B cell (primary cell): ENCODE measurements around the gene PRR7. TPM values are rescaled to one million over a fixed set of nuclear protein-coding genes. Genes with fewer than 3 reads are reported as not detected.

Source experiments
- ATAC-seq: fragments of 200-7000 bp; cut with Tn5 transposase; one replicate; pipeline ENCODE4 v1.10.0; 2021; ENCODE audit warnings: low read depth, mild to moderate bottlenecking, moderate number of reproducible peaks, moderate library complexity
- CTCF ChIA-PET: fragments of 350-600 bp; sonication (Branson Sonifier 250); formaldehyde crosslinking; loops from one replicate; lab custom pipeline; 2021; ENCODE audit warnings: antibody characterized with exemption, inconsistent platforms; lab: Charles Lee
- POLR2A ChIA-PET: fragments of 350-600 bp; sonication (Branson Sonifier 250); formaldehyde crosslinking; loops from one replicate; lab custom pipeline; 2021; ENCODE audit warnings: antibody characterized with exemption; lab: Charles Lee
- DNase-seq: peaks from one replicate; pipeline ENCODE4 v3.0.0; 2013
- H2AFZ ChIP-seq: 2 replicates; pipeline ENCODE4 v1.6.1; 2012; ENCODE audit warnings: mild to moderate bottlenecking, low read depth, low read length; ENCODE audit not compliant: insufficient read depth, poor library complexity, severe bottlenecking
- H3K27ac ChIP-seq, 2 donors: 1 replicate in 1 of 2; 2 replicates in 1 of 2; pipeline ENCODE4 v1.5.1; 2012 to 2013; ENCODE audit warnings: low read length in 2 of 2, mild to moderate bottlenecking in 2 of 2, moderate library complexity in 1 of 2
- H3K27me3 ChIP-seq, 4 experiments: fragments of 200-600 bp in 1 of 4; sonication (generic) in 1 of 4; replicated peaks in 1 of 4; 1 replicate in 2 of 4; 2 replicates in 2 of 4; pipeline versions ENCODE4 v1.6.1 to v1.7.0; 2013 to 2016; ENCODE audit warnings: low read length in 3 of 4, mild to moderate bottlenecking in 2 of 4, mixed read lengths in 1 of 4, moderate library complexity in 1 of 4; ENCODE audit not compliant: insufficient read depth in 4 of 4, control insufficient read depth in 3 of 4; ENCODE audit errors: control extremely low read depth in 1 of 4
- H3K36me3 ChIP-seq, 2 experiments: replicated peaks in 1 of 2; 1 replicate in 1 of 2; 2 replicates in 1 of 2; pipeline versions ENCODE4 v1.6.1 to v1.7.1; 2013; ENCODE audit warnings: low read length in 1 of 2; ENCODE audit not compliant: insufficient read depth in 2 of 2, control insufficient read depth in 1 of 2; ENCODE audit errors: control extremely low read depth in 1 of 2, extremely low read depth in 1 of 2
- H3K4me1 ChIP-seq, 2 donors: fragments of 200-600 bp in 1 of 2; sonication (generic) in 1 of 2; 1 replicate in 1 of 2; 2 replicates in 1 of 2; pipeline versions ENCODE4 v1.5.1 to v1.6.1; 2013 to 2017; ENCODE audit warnings: low read length in 2 of 2; ENCODE audit not compliant: control insufficient read depth in 2 of 2, insufficient read depth in 2 of 2
- H3K4me2 ChIP-seq: replicated peaks from 2 replicates; pipeline ENCODE3; 2012; ENCODE audit warnings: mild to moderate bottlenecking, low read depth, low read length; ENCODE audit not compliant: poor library complexity, severe bottlenecking
- H3K4me3 ChIP-seq, 5 experiments: fragments of 200-600 bp in 1 of 5; sonication (generic) in 1 of 5; 1 replicate in 3 of 5; 2 replicates in 2 of 5; pipeline versions ENCODE4 v1.5.1 to v1.7.0; 2011 to 2016; ENCODE audit warnings: low read length in 4 of 5, mild to moderate bottlenecking in 4 of 5, low read depth in 2 of 5, control low read depth in 1 of 5, moderate library complexity in 1 of 5; ENCODE audit not compliant: insufficient read depth in 1 of 5; ENCODE audit errors: control extremely low read depth in 1 of 5, extremely low read depth in 1 of 5
- H3K79me2 ChIP-seq: fragments of 200-600 bp; sonication (generic); one replicate; pipeline ENCODE4 v1.6.0; 2016; ENCODE audit warnings: low read length; ENCODE audit not compliant: control insufficient read depth, insufficient read depth
- H3K9ac ChIP-seq: fragments of 200-600 bp; sonication (generic); 2 replicates; pipeline ENCODE4 v1.6.1; 2017; ENCODE audit warnings: mild to moderate bottlenecking, low read length, moderate library complexity
- H3K9me3 ChIP-seq, 3 donors: one replicate each; pipeline versions ENCODE4 v1.6.1 to v1.7.1; 2013; ENCODE audit warnings: low read length in 2 of 3; ENCODE audit not compliant: control insufficient read depth in 2 of 3, insufficient read depth in 1 of 3; ENCODE audit errors: control extremely low read depth in 1 of 3
- H4K20me1 ChIP-seq: 2 replicates; pipeline ENCODE4 v1.6.0; 2012; ENCODE audit warnings: mild to moderate bottlenecking, low read length; ENCODE audit not compliant: insufficient read depth, control insufficient read depth, poor library complexity, severe bottlenecking
- H3K27ac Mint-ChIP-seq: one replicate; pipeline ENCODE4 v1.8.0; 2021; ENCODE audit warnings: mixed read lengths
- H3K27me3 Mint-ChIP-seq: one replicate; pipeline ENCODE4 v1.8.0; 2021; ENCODE audit warnings: mixed read lengths
- H3K4me1 Mint-ChIP-seq: one replicate; pipeline ENCODE4 v1.8.0; 2021; ENCODE audit warnings: mixed read lengths
- H3K4me3 Mint-ChIP-seq: one replicate; pipeline ENCODE4 v1.8.0; 2021; ENCODE audit warnings: mixed read lengths
- H3K9me3 Mint-ChIP-seq: one replicate; pipeline ENCODE4 v1.8.0; 2022; ENCODE audit warnings: mixed read lengths; ENCODE audit not compliant: insufficient read depth
- CTCF ChIP-seq: fragments of 200-600 bp; IDR thresholded peaks from one replicate; pipeline ENCODE4 v1.8.0; 2022; ENCODE audit warnings: antibody characterized with exemption, mild to moderate bottlenecking
- EZH2 ChIP-seq: IDR thresholded peaks from 2 replicates; pipeline ENCODE4 v1.6.1; 2012; ENCODE audit warnings: borderline replicate concordance, low read depth, mild to moderate bottlenecking, moderate library complexity, low read length; ENCODE audit not compliant: insufficient read depth, poor library complexity, severe bottlenecking
- WGBS: methylation state at CpG from one replicate; pipeline ENCODE4 v1.1.5; 2013; ENCODE audit warnings: missing lambda C conversion rate; ENCODE audit not compliant: insufficient coverage; 5-methylcytosine and 5-hydroxymethylcytosine counted together
- intact Hi-C: fragments of 100-400 bp; cut with micrococcal nuclease; formaldehyde crosslinking; loops from one replicate; pipeline ENCODE4 v1.10.0; 2022
- polyA plus RNA-seq: library from polyadenylated mRNA; depleted of rRNA; stranded (reverse); fragments of >200 nt; gene quantifications from 2 replicates; pipeline ENCODE4 v1.2.3, GENCODE V29; 2012
- total RNA-seq, 2 donors: library from RNA; stranded (reverse); fragments of 120-200 nt in 1 of 2; gene quantifications; 1 replicate in 1 of 2; 2 replicates in 1 of 2; pipeline versions ENCODE4 v1.2.3 to v1.2.4, GENCODE V29; 2013 to 2022

PRR7 gene
- total and polyA plus RNA-seq, 2 donors (not counting 1 experiment from before 2014, with no cell fraction given) = 4.8 to 84.4 TPM

DNA sequence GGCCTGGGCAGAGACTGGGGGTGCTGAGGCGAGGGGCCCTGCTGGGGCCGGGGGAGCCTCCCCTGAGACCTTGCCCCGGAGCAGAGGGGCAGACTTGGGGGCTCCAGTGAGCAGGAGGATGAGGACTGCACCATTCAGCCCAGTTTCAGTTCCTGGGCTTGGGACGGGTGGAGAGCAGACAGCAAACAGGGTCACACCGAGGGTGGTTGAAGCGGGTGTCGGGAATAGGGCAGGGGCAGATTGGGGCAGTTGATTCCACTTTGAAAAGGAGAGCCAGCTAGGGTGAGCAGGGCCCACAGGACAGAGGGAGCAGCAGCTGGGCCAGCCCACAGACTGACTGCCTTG lies 15.7 kb upstream of the PRR7 start:
- intact Hi-C loops = loop anchor here (1.0 kb wide), 2 partner anchors 23 to 27 kb away; no protein-coding TSS in a partner anchor
- CTCF ChIA-PET = interaction anchor here (0.6 to 12.4 kb wide), 11 partner anchors 8 to 686 kb away, joined by 3 to 152 read pairs (median 5); partner anchors contain the start of gene PRR7
- DNase-seq (no peak), ATAC-seq (no peak)
- POLR2A ChIA-PET = interaction anchor here (1.2 to 6.8 kb wide), 9 partner anchors 14 to 895 kb away, joined by 3 to 103 read pairs (median 5); partner anchors contain the start of genes LMAN2, PDLIM7 and PRR7
- peaks cover 70% of the 10 kb centered on the region for H3K4me1 Mint-ChIP-seq
- peak overlapping the region; percentile 15 for H3K9ac ChIP-seq
- H2AFZ ChIP-seq = no peak overlapping the region
- peaks cover 73% of the 10 kb centered on the region for H3K79me2 ChIP-seq
- peaks cover 82% of the 10 kb centered on the region for H4K20me1 ChIP-seq
- peak overlapping the region; percentile 97 for H3K27ac Mint-ChIP-seq
- no peaks in the 10 kb centered on the region for H3K27me3 ChIP-seq
- no peaks in the 10 kb centered on the region for H3K9me3 ChIP-seq
- 2% methylated on average over 7 of the region's 7 CpGs for WGBS
- peaks cover 63 to 83% of the 10 kb centered on the region in 2 donors for H3K4me1 ChIP-seq
- peak overlapping the region; percentile 90 for H3K4me2 ChIP-seq
- peak overlapping the region in 2 of 5 experiments; percentile 21 to 35 for H3K4me3 ChIP-seq
- H3K9me3 Mint-ChIP-seq = no peaks in the 10 kb centered on the region
- peak overlapping the region; percentile 94 for H3K4me3 Mint-ChIP-seq
- H3K27me3 Mint-ChIP-seq = no peaks in the 10 kb centered on the region
- TF ChIP-seq CTCF = no peak
- TF ChIP-seq EZH2 = no peak
- H3K27ac ChIP-seq = peak overlapping the region; percentile 92 to 96
- peaks cover 0 to 72% of the 10 kb centered on the region in 2 experiments for H3K36me3 ChIP-seq
